Kidney glomerular epithelial cell (primary cell): ENCODE measurements around the gene CADM1.

Experiments used
- DNase-seq: peaks from one replicate; lab custom pipeline; 2025; lab: John Stamatoyannopoulos, UW

The CADM1 gene

GRCh38 chr11:115244758-115245157 lies 259.5 kb downstream of the CADM1 start:
- no peak for DNase-seq

- no peak for DNase-seq
Measured at GRCh38 chr11:115244296-115244695, 259.9 kb downstream of the CADM1 start.

GRCh38 chr11:115242982-115243381 lies 261.2 kb downstream of the CADM1 start:
- no peak for DNase-seq

GRCh38 chr11:115241899-115242298 lies 262.3 kb downstream of the CADM1 start:
- DNase-seq = no peak

GRCh38 chr11:115238791-115239190 lies 265.4 kb downstream of the CADM1 start:
- DNase-seq = no peak

- no peak for DNase-seq
Measured at GRCh38 chr11:115238086-115238485, 266.1 kb downstream of the CADM1 start.

- DNase-seq = no peak
Measured at GRCh38 chr11:115237578-115237977, 266.6 kb downstream of the CADM1 start.

- no peak for DNase-seq
Measured at GRCh38 chr11:115234794-115235193, 269.4 kb downstream of the CADM1 start.

- peak; percentile 97 for DNase-seq
Measured at GRCh38 chr11:115226556-115226955, 277.7 kb downstream of the CADM1 start.

GRCh38 chr11:115224551-115224950 lies 279.7 kb downstream of the CADM1 start:
- no peak for DNase-seq

GRCh38 chr11:115222863-115223530 lies 281.2 kb downstream of the CADM1 start:
- DNase-seq = no peak

GRCh38 chr11:115222218-115222862 lies 281.9 kb downstream of the CADM1 start:
- DNase-seq = peak; percentile 92

GRCh38 chr11:115221461-115222069 lies 282.6 kb downstream of the CADM1 start:
- no peak for DNase-seq

- no peak for DNase-seq
Measured at GRCh38 chr11:115220911-115221310, 283.3 kb downstream of the CADM1 start.

GRCh38 chr11:115220423-115220822 lies 283.8 kb downstream of the CADM1 start:
- DNase-seq = no peak

GRCh38 chr11:115219376-115219775 lies 284.8 kb downstream of the CADM1 start:
- DNase-seq = no peak

GRCh38 chr11:115217726-115218311 lies 286.4 kb downstream of the CADM1 start:
- no peak for DNase-seq

GRCh38 chr11:115215694-115216617 lies 288.3 kb downstream of the CADM1 start:
- no peak for DNase-seq

- DNase-seq = no peak
Measured at GRCh38 chr11:115214644-115215234, 289.5 kb downstream of the CADM1 start.

- DNase-seq = no peak
Measured at GRCh38 chr11:115213007-115213406, 291.2 kb downstream of the CADM1 start.

- no peak for DNase-seq
Measured at GRCh38 chr11:115208808-115209259, 295.4 kb downstream of the CADM1 start.
